Measurements from ENCODE around the gene ATG16L1. TPM values are rescaled to one million over a fixed set of nuclear protein-coding genes. Genes with fewer than 3 reads are reported as not detected.

Gene ATG16L1
- total RNA-seq, 2 experiments from 2014 or later = 31.8 to 44.9 TPM

DNA sequence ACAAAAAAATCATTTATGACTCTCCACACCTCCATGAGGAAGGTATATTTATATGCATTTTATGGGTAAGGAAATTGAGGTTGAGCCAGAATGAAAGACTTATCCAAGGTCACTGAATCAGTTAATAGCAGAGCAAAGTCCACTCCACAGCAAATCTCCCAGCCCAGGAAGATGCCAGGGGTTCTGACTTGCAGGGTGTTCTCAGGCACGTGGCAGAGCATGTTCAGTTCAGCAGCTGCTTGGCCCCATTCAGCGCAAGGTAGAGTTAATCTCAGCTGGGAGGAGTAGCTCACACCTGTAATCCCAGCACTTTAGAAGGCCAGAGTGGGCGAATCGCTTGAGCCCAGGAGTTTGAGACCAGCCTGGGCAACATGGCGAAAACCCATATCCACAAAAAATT is 85.1 kb downstream of the ATG16L1 start:
- DNase-seq (ENCODE audit: low spot score) = no peak
- no peaks in the 10 kb centered on the region for H3K9me2 ChIP-seq (ENCODE audit: insufficient read depth, low read length)
- no peak for TF ChIP-seq EZH2phosphoT487 (IDR thresholded peaks at IDR 0.05; ENCODE audit: borderline replicate concordance, low read depth, low read length)
- TF ChIP-seq, protein P1, sequence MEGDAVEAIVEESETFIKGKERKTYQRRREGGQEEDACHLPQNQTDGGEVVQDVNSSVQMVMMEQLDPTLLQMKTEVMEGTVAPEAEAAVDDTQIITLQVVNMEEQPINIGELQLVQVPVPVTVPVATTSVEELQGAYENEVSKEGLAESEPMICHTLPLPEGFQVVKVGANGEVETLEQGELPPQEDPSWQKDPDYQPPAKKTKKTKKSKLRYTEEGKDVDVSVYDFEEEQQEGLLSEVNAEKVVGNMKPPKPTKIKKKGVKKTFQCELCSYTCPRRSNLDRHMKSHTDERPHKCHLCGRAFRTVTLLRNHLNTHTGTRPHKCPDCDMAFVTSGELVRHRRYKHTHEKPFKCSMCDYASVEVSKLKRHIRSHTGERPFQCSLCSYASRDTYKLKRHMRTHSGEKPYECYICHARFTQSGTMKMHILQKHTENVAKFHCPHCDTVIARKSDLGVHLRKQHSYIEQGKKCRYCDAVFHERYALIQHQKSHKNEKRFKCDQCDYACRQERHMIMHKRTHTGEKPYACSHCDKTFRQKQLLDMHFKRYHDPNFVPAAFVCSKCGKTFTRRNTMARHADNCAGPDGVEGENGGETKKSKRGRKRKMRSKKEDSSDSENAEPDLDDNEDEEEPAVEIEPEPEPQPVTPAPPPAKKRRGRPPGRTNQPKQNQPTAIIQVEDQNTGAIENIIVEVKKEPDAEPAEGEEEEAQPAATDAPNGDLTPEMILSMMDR (conservative IDR thresholded peaks at IDR 0.05; ENCODE audit: low read length) = no peak
- no peaks in the 10 kb centered on the region for H3K9me3 ChIP-seq (ENCODE audit: low read length)
- no peaks in the 10 kb centered on the region for H4K20me1 ChIP-seq (ENCODE audit: insufficient read depth, low read length)
- no TSS peak for BruUV-seq (replicated peaks)
- no peak overlapping the region for H3K4me3 ChIP-seq (ENCODE audit: low read depth, low read length, poor library complexity, severe bottlenecking)
- H3K4me2 ChIP-seq (ENCODE audit: low read length) = no peak overlapping the region
- ChIA-PET POLR2A (interaction anchor here (0.6 to 1.2 kb wide), 5 partner anchors 13 to 456 kb away, joined by 3 to 5 read pairs (median 3); no protein-coding TSS in a partner anchor), CTCF (ENCODE audit: unreplicated experiment) (no interaction called here)
- H2AFZ ChIP-seq (ENCODE audit: low read length) = no peak overlapping the region
- intact Hi-C loops (cut with micrococcal nuclease; ENCODE audit: unreplicated experiment) = no loop called here
- no peak overlapping the region for H3K27ac ChIP-seq (ENCODE audit: low read depth, low read length, poor library complexity, severe bottlenecking)
- no peaks in the 10 kb centered on the region for H3K36me3 ChIP-seq (ENCODE audit: insufficient read depth, low read length)
- H3K4me1 ChIP-seq (ENCODE audit: insufficient read depth, low read length, poor library complexity, severe bottlenecking) = peaks cover 8% of the 10 kb centered on the region
- no peaks in the 10 kb centered on the region for H3K79me2 ChIP-seq (ENCODE audit: insufficient read depth, low read depth, low read length)

DNA sequence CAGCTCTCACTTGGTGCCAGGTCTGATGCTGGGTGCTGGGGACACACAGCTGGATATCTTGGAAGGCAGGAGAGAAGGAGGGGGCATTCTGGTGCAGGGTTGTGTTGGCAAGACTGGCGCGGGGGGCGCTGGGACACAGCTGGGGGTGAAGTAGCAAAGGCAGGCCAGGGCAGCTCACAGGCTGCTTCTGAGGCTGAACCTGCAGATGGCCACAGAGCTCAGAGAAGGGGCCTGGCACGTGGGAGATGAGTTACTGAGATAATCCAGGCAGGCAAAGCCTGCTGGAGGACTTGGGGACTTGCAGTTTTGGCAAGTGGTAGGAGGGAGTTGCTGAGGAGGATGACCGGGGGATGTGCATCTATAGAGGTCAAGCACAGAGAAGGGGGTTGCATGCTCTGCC is 86.6 kb downstream of the ATG16L1 start:
- POLR2A ChIA-PET = interaction anchor here (0.6 to 1.2 kb wide), 6 partner anchors 9 to 81 kb away, joined by 3 to 5 read pairs (median 4); no protein-coding TSS in a partner anchor
- H3K79me2 ChIP-seq (ENCODE audit: insufficient read depth, low read depth, low read length) = no peaks in the 10 kb centered on the region
- H3K4me2 ChIP-seq (ENCODE audit: low read length) = no peak overlapping the region
- TF ChIP-seq, protein P1 (conservative IDR thresholded peaks at IDR 0.05; ENCODE audit: low read length) = no peak
- no peak for TF ChIP-seq EZH2phosphoT487 (IDR thresholded peaks at IDR 0.05; ENCODE audit: borderline replicate concordance, low read depth, low read length)
- no peak overlapping the region for H3K4me3 ChIP-seq (ENCODE audit: low read depth, low read length, poor library complexity, severe bottlenecking)
- no peak overlapping the region for H3K27ac ChIP-seq (ENCODE audit: low read depth, low read length, poor library complexity, severe bottlenecking)
- BruUV-seq (replicated peaks) = no TSS peak
- no peaks in the 10 kb centered on the region for H3K4me1 ChIP-seq (ENCODE audit: insufficient read depth, low read length, poor library complexity, severe bottlenecking)
- intact Hi-C loops (cut with micrococcal nuclease; ENCODE audit: unreplicated experiment) = no loop called here
- no peaks in the 10 kb centered on the region for H3K9me2 ChIP-seq (ENCODE audit: insufficient read depth, low read length)
- DNase-seq (ENCODE audit: low spot score) = no peak
- no peak overlapping the region for H2AFZ ChIP-seq (ENCODE audit: low read length)
- no peaks in the 10 kb centered on the region for H4K20me1 ChIP-seq (ENCODE audit: insufficient read depth, low read length)
- no peaks in the 10 kb centered on the region for H3K36me3 ChIP-seq (ENCODE audit: insufficient read depth, low read length)
- H3K9me3 ChIP-seq (ENCODE audit: low read length) = no peaks in the 10 kb centered on the region
- CTCF ChIA-PET (ENCODE audit: unreplicated experiment) = interaction anchor here (0.5 to 0.8 kb wide), 2 partner anchors 21 to 1266 kb away, joined by 3 read pairs; no protein-coding TSS in a partner anchor

DNA sequence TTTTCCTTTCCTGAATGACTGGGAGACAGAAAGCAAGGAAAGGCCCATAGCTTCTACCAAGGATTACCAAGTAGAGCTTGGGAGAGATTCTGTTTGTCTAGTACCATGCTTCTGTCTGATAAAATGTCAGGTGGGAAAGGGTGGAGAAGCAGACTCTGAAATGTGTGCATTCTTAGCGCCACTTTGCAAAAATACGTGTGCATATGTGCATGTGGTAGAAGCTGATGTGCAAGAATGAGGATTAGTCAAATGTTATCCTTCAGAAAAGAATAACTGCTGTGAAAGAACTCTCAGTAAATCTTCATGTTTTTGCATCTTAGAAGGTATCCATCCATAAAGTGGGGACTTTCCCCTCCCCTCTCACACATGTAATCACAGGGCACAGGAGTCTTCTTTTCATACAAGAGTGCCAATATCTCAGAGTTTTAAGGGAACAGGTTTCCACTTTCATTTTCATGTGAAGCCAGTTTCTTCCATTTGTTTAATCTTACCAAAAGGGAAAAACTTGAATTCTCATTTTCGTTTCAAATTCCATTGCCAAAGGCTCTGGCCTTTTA is 87.4 kb downstream of the ATG16L1 start:
- H3K79me2 ChIP-seq (ENCODE audit: insufficient read depth, low read depth, low read length) = no peaks in the 10 kb centered on the region
- no peak overlapping the region for H2AFZ ChIP-seq (ENCODE audit: low read length)
- no TSS peak for BruUV-seq (replicated peaks)
- no peaks in the 10 kb centered on the region for H3K4me1 ChIP-seq (ENCODE audit: insufficient read depth, low read length, poor library complexity, severe bottlenecking)
- H3K9me3 ChIP-seq (ENCODE audit: low read length) = no peaks in the 10 kb centered on the region
- CTCF ChIA-PET (ENCODE audit: unreplicated experiment) = no interaction called here
- H4K20me1 ChIP-seq (ENCODE audit: insufficient read depth, low read length) = no peaks in the 10 kb centered on the region
- intact Hi-C loops (cut with micrococcal nuclease; ENCODE audit: unreplicated experiment) = no loop called here
- H3K27ac ChIP-seq (ENCODE audit: low read depth, low read length, poor library complexity, severe bottlenecking) = no peak overlapping the region
- no peak overlapping the region for H3K4me2 ChIP-seq (ENCODE audit: low read length)
- no peak for TF ChIP-seq EZH2phosphoT487 (IDR thresholded peaks at IDR 0.05; ENCODE audit: borderline replicate concordance, low read depth, low read length)
- TF ChIP-seq, protein P1 (conservative IDR thresholded peaks at IDR 0.05; ENCODE audit: low read length) = no peak
- H3K4me3 ChIP-seq (ENCODE audit: low read depth, low read length, poor library complexity, severe bottlenecking) = no peak overlapping the region
- POLR2A ChIA-PET = interaction anchor here (0.6 to 0.8 kb wide), 3 partner anchors 8 to 82 kb away, joined by 3 to 5 read pairs (median 3); no protein-coding TSS in a partner anchor
- DNase-seq (ENCODE audit: low spot score) = no peak
- no peaks in the 10 kb centered on the region for H3K36me3 ChIP-seq (ENCODE audit: insufficient read depth, low read length)
- H3K9me2 ChIP-seq (ENCODE audit: insufficient read depth, low read length) = no peaks in the 10 kb centered on the region
